ENCODE measurements around the gene RBM19.

RBM19 gene

DNA sequence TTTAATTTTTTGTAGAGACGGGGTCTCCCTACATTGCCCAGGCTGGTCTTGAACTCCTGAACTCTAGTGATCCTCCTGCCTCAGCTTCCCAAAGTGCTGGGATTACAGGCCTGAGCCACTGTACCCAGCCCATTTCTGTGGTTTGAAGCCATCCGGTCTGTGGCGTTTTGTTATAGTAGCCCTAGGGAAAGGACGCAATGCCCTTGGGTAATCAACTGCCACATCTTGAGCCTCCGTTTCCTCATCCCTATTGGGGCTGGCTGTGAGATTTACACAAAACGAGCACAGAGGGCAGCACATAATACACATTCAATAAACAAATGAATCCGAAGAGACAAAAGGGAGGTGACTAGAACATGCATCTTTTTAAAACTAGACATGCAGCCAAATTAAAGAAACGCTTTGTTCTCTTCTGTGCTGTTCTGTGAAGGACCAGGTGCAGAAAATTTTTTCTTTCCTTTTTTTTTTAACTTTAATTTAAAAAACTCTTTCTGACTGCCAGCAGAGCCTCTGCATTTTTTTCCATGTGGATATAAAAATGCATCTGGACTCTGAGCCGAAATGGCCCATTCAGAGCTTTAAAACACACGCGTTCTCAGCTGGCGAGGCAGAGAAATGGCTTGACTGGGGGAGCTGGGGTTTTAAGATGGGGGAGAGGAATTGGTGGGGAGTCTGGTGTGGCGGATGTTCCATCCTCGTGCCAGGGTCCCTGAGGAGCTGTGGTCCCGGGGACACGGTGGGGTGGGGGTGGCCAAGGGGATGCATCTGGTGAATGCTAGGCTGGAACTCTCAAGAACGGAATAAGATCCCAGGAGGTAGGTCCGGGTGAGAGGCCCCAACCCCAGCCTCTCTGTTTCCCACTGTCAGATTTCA, 119.0 kb downstream of the RBM19 start:
- DNase-seq (ENCODE audit: extremely low spot score, insufficient read length, low read depth) = no peak
- no peak for FAIRE-seq

DNA sequence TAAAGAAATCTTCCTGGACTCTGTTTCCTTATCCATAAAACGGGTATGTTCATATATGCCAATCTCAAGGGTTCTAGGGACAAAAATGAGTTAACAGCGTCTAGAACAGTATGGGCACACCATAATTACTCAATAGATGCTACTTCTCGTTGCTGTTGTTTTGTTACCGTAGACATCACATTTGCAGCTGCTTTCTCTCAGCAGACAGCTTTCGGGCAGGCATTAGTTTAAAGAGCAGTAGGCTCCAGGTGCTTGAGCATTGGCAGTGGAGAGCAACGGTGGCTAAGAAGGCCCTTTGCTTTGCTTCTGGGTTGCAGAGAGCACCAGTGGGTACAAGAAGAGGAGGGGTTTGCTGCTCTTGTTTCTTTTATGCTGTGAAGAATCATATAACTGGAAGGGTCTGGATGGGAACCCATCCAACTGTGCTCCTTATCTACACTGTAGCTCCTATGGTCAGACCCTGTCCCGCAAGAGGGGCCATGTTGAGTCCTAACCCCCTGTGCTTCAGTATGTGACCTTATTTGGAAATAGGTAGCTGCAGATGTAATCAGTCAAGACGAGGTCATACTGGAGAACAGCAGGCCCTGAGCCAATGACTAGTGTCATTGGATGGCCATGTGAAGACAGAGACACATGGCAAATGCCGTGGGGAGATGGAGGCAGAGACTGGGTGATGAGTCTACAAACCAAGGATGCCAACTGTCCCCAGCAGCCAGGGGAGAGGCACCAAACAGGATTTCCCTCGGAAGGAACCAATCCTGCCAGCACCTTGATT, 120.0 kb downstream of the RBM19 start:
- no peak for FAIRE-seq
- no peak for DNase-seq (ENCODE audit: extremely low spot score, insufficient read length, low read depth)

DNA sequence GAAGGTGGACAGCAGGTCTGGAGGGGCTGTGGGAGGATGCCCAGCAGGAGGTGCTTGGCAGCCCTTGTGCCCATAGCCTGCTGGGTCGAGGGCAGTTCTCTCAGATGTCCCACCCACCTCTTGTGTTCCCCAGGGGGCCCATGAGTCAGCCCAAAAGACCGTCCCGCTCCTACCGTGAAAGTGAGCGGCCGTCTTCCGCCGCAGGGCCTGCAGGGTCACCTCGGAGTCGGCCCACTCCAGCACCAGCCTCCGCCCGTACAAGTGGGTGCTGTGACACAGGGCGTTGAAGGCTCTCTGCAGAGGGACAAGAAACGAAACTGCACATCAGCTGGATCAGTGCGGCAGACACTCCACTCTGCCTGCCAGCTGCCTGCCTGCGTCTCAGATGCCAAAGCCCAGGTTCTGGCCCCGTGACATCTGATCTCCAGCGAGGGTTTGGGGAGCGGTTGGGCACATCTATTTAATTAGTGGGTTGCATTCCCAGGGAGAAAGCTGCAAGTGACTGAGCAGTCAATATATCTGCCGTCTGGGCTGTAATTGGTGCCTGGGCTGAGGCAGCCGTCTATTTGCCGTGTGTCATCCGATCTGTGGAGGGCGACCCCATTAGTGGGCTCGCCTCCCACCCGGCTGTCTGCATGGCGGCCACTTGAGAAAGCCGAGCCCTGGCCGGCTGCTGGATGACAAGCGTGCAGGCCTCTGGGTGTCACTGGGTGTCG, 121.5 kb downstream of the RBM19 start:
- FAIRE-seq = no peak
- no peak for DNase-seq (ENCODE audit: extremely low spot score, insufficient read length, low read depth)

DNA sequence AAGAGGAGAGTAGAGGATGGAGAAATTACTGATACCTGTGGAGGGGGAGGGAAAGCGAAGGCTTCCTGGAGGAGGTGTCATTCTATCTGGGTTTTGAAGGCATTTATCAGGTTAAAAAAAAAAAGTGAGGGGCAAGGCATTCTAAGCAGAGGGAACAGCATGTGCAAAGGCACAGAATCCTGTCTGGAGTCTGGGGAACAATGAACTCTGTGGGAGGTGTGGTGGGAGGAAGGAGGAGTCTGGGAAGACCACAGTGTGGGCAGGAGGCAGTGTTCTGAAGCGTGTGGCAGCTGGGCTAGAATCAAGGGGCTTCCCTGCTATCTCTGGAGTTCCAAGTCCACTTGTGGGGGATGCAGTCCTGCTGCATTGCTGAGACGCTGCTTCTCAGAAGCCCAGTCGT, 123.4 kb downstream of the RBM19 start:
- no peak for DNase-seq (ENCODE audit: extremely low spot score, insufficient read length, low read depth)
- FAIRE-seq = no peak

DNA sequence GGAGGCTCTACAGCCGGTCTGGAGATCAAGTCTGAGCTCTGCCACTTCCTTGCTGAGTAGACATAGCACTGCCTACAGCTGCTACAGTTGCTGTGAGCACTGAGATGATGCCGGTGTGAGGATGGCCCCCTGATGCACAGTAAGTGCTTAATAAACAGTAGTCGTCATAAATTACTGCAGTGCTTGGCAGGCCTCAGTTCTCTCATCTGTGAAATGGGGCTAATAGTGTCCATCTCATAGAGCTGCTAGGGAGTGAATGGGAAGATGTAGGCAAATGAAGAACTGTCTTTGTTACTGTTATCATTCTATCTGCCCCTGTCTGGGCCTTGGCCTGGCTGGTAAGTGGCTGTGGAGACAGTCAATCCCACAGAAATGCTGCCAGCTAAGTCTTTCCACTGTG, 124.3 kb downstream of the RBM19 start:
- DNase-seq (ENCODE audit: extremely low spot score, insufficient read length, low read depth) (no peak), FAIRE-seq (no peak)

DNA sequence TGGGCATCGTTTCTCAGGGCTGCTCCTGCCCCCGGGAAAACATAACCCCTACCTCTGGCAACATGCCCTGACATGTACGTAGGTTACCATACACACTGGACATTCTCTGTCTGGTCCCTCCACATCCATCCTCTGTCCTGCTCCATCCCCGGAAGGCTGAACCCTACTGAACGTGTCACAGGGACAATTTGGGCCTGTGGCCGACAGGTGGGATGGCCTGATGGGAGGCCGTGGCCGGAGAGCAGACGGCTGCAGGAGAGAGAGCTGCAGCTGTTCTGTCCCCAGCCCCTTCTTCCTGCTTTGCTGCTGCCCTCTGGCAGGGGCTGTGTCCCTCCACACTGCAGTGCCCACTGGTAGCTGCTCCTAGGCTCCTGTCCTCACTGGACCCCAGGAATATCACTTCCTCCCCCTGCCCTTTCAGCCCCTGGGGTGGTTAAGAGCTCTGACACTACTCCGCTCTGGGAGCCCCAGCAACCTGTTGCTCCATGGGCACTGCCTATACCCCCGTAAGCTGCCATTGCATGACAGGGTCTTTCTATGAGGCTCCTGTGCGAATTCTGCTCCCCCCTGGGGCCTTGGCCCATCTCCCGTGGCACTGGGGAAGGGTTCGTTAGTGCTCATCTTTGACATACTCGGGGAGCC, 125.6 kb downstream of the RBM19 start:
- no peak for DNase-seq (ENCODE audit: extremely low spot score, insufficient read length, low read depth)
- FAIRE-seq = no peak

DNA sequence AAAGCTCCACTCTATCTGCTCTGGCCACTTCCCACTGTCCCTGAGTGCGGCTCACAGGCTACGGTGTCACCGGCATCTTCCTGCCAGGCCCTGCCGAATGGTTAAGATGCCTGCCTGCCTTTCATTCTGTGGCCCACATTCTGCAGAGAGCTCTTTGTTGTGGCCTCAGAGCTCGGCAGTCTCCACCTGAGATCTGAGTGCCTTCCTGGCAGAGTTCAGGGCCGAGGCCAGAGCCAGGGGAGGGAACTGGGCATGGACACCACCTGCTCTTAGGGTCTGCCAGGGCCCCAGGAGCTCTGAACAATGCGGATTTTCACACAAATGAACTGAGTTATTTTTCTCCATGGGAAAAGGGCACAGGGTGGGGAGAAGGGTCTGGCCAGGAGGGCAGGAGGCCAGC, 127.2 kb downstream of the RBM19 start:
- FAIRE-seq = no peak

DNA sequence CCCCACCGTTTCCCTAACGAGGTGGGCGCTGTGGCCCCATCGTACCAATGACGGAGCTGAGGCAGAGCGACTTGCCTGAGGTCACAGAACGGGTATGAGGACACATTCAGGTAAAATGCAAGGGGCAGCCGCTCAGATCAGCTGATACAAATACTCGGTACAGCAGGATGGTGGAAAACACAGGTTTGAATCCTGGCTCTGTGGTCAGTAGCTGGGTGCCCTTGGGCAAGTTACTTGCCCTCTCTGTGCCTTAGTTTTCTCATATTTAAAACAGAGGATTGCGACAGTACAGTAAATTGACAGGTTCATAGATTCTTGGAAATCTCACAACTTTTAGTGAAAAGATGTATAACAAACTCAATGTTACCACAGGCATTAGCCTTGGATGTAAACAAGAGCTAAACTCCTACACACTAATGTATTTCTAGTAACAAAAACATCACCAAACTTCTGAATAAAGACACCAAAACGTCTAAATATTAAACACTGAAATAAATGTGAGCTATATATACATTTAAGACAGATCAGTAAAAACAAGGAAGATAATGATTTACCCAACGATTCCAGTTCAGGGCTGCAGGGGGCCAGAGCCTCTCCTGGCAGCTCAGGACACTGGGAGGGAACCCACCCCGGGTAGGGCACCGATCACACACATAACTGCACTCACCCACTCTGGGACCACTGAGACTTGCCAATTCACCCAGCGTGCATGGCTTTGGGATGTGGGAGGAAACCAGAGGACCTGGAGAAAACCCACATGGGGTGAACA, 128.4 kb downstream of the RBM19 start:
- DNase-seq (ENCODE audit: extremely low spot score, insufficient read length, low read depth) (no peak), FAIRE-seq (no peak)

More for the DNA sequence above, 127.2 kb downstream of the RBM19 start:
- no peak for DNase-seq (ENCODE audit: extremely low spot score, insufficient read length, low read depth)

DNA sequence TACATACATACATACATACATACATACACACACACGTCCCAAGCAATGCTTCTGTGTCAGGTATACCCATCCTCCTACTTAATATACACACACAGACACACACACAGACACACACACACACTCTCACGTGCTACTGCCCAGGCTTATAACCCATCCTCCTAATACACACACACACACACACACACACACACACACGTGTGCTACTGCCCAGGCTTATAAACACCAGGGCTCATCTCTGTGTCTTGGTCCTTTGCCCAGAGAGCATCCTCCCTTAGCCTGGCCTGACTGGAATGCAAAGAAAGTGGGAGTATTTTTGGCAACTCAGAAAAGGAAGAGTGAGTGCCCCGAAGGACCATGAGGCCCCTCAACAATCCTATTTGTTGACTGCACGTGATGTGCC, 129.0 kb downstream of the RBM19 start:
- DNase-seq (ENCODE audit: extremely low spot score, insufficient read length, low read depth) = no peak

DNA sequence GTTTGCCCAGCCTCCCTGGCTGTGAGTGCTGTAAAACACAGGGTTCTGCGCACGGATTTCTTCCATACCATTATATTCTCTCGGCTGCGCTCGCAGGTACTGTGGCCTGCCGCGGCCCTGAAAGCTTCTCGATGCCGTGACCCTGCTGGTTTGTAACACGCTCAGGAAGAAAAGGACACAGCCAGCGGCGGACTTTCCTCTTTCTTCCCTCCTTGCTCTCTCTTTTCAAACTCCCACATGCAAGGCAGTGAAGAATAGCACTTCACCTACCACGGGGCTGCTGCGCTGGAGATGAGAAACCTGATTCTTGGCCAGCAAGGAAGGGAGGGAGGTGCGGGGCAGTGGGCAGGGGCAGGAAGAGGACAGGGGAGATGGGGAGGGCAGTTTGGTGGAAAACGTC, 130.2 kb downstream of the RBM19 start:
- FAIRE-seq (no peak), DNase-seq (ENCODE audit: extremely low spot score, insufficient read length, low read depth) (no peak)

More for the DNA sequence above, 129.0 kb downstream of the RBM19 start:
- no peak for FAIRE-seq

DNA sequence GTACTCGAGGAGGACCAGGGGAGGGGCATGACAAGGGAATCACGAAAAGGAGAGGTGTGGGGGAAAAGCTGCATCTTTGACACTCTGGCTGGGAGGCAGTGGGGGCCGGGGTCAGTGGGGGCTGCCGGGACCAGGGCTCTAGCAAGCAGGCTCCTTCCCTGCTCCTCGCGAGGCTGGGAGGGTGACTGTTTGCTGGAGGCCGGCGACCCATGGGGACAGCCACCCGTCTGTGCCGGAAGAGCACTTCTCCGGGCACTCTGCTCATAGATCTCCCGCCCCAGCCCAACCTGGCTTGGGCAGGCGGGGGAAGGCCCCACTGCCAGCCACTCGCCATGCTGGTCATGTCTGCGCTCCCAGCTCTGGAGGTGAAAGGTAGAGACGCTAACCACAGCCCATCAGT, 130.7 kb downstream of the RBM19 start:
- DNase-seq (ENCODE audit: extremely low spot score, insufficient read length, low read depth) = no peak
- FAIRE-seq = no peak

DNA sequence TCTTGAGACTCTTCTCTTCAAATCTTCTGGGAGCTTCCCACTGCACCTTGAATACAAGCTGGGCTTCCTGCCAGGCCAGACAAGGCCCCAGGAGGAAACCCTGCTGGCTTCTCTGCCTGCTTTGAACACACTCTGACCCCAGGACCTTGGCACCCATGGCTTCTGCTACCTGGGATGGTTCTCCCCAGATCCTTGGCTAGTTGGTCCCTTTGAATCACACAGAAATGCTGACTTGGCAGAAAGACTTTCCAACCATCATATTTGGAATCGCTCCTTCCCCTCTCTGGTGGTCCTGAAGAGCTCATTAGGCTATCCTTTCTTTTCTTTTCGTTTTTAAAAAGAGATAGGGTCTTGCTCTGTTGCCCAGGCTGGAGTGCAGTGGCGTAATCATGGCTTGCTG, 132.7 kb downstream of the RBM19 start:
- FAIRE-seq = no peak
- no peak for DNase-seq (ENCODE audit: extremely low spot score, insufficient read length, low read depth)

DNA sequence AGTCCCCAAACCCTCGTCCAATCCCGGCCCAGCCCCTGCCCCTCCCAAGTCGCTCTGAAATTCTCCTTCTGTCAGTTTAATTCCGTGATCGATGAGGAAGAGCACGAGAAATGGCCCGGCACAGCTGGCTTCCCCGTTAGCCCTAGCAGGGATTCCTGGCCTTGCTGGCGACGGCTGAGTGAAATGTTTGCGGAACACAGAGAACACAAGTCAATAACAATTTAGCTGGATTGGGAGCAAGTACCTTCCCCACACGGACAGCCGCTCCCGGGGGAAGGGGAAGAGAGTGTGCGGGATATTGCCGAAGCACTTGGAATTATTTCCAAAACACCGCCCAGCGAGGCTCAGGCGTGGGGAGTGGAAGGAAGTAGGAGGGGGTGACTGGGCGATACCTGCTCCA, 134.6 kb downstream of the RBM19 start:
- no peak for DNase-seq (ENCODE audit: extremely low spot score, insufficient read length, low read depth)
- no peak for FAIRE-seq

DNA sequence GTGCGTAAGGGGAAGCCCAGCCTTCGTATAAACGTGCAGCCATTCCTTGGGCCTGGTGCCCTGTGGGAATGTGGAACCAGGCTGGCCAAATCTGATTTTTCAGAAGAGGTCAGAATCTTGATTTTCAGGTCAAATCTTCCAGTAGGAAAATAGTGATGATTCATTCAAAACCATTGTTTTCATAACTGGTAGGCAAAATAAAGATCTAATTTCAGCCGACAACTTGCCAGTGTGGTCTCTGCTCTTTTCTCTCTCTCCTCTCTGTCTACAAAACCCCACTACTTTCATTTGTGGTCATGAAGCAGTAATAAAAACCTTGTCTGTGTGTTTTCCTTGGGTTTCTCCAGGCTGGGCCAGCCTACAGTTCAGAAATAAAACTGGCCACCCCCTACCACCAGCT, 135.1 kb downstream of the RBM19 start:
- no peak for FAIRE-seq
- no peak for DNase-seq (ENCODE audit: extremely low spot score, insufficient read length, low read depth)

DNA sequence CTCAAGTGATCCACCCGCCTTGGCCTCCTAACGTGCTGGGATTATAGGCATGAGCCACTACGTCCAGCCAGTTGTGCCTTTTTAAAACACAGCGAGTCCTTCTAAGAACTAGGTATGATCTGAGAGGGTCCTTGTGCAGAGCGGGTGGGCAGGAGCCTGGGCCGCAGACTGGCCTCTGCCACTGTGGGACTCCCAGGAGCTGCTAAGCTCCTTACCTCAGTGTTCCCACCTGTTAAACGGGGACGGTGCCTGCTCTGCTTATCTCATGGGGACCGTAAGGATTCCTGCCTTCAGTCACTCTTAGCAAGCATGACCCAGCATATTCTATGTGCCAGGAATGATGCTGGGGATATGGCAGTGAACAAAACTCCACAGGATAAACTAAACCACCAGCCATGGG, 136.9 kb downstream of the RBM19 start:
- FAIRE-seq (no peak), DNase-seq (ENCODE audit: extremely low spot score, insufficient read length, low read depth) (no peak)

DNA sequence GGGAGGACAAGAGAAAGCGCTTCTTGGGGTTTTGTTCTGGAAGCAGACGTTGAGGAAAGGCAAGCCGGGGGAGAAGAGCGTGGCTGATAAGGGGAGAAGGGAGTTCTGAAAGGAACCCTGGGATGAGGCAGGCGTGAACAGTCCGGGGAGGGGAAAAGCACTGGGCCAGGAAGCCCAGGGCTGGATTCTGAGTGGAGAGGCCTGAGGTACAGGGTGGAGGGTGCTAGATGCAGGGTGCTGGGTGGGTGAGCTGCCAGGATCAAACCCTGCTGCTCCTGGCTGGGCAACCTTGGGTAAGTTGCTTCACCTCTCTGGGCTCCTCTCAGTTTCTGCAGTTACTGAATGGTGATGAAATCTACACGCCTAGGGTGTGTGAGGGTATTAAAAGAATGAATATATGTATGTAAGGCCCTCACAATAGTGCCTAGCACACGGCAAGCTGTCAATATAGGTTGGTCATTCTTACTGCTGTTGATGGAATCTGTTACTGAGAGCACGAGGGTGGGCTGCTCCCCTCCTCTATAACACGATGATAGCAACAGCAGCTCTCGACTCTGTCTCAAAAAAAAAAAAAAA, 138.5 kb downstream of the RBM19 start:
- FAIRE-seq (no peak), DNase-seq (ENCODE audit: extremely low spot score, insufficient read length, low read depth) (no peak)

DNA sequence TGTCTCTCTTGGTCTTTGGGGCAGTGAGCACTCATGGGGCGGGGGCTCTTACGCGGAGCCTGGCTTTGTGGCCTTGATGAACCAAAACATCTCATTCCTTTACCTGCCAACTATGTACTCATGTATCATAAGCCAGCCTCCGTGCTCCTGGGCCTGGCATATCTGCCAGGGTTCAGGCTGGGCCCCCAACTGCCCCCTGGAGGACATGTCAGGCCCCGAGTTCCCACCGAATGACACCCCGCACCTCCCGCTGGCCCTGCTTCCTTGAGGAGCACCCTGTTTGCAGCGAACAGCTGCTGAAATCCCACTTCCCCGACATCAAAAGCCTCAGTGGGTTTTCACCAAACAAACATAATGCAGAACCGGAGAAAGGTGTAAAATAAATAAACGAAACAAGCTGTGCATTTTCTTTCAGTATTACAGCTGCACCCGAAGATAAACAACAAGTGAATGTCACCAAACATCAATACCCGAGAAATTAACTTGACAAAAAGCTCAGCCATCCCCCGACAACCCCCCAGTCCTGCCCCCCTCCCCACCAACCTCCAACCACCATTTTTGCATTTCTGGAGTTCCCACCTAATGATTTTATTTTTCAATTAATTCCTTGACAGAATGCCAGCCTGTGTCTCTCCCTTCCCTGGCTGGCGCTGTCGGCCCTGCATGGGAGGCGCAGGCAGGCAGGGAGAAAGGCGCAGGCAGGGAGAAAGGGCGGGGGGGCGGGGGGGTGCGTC, 139.2 kb downstream of the RBM19 start:
- DNase-seq (ENCODE audit: extremely low spot score, insufficient read length, low read depth) (no peak), FAIRE-seq (no peak)

DNA sequence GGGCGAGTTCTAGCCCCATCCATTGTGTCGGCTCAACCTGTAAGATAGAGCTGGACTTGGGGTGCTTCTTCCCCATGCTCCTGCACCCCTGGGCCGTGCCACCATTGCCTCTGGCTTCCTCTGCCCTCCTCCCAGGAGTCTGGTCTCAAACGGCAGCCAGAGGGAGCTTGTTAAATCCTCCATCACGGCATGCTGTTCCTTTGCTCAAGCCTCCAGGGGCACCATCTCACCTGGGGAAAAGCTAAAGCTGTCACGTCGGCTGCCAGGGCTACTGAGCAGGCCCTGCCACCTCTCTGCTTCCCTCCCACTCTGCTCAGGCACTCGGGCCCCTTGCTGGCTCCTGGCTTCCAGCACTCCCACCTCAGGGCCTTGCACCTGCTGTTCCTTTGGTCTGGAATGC, 140.4 kb downstream of the RBM19 start:
- DNase-seq (ENCODE audit: extremely low spot score, insufficient read length, low read depth) (no peak), FAIRE-seq (no peak)

DNA sequence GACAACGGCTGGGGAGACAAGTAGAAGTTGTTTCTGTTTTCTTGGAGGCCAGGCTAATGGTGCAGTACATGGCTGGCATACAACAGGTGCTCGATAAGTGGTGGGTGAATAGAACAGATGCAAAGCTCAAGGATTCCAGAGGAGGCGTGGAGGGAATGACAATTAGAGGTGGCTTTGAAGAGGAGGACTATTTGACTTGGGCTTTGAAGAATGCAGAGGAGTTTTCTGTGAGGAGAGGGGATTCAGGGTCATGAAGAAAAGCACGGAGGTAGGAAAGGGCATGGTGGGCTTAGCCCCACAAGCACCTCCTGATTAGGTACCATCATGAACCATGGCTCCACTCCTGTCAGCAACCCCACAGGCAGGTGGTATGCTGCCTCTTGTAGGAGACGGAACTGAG, 142.3 kb downstream of the RBM19 start:
- FAIRE-seq = no peak
- DNase-seq (ENCODE audit: extremely low spot score, insufficient read length, low read depth) = no peak

All from GM18507 (cell line).